HG03103 (cell line): ENCODE results near the gene PPP1R7.

Experiments
- ATAC-seq: cut with Tn5 transposase; IDR thresholded peaks from one replicate; pipeline ENCODE4 v1.9.1; 2021; ENCODE audit warnings: low read depth; ENCODE audit not compliant: unreplicated experiment

PPP1R7 gene

DNA sequence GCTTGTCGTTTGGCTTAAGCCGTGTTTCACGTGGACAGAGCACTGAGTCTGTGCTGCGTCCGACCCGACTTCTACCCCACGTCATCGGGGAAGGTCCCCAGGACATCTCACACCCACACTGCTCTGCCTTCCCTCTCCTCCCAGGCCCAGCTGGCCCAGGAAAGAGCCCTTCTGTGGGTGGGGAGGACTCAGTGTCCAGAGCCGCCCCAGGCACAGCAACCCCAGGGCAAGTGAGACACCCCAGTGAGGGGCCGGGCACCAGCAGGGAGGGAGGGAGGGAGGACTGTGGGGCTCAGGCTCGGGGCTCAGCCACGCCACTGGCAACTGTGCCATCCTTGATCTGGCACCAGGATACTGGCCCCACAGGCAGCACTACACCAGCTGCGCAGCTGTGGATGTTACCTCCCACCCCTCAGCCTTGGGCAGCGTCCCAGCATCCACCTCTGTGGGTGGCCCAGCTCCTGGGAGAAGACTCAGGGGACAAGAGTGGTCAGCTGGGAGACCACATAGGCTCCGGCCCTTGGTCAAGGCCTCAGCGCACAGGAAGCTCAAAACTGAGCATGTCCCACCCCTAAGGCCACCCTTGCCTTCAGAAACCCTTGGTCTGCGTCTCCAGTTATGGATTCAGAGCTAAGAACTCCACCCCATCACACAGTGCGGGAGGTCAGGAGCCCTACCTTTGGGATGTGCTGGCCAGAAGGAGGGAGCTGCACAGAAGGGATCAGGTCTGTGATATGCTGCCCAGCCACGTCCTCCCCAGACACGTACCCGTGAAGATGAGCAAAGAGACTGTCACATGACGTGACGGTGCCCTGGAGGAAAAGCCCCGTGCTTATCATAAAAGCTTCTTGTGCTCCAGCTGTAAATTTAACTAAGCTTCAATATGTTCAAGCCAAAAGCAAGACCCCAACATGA lies 12.7 kb upstream of the PPP1R7 start:
- no peak for ATAC-seq

DNA sequence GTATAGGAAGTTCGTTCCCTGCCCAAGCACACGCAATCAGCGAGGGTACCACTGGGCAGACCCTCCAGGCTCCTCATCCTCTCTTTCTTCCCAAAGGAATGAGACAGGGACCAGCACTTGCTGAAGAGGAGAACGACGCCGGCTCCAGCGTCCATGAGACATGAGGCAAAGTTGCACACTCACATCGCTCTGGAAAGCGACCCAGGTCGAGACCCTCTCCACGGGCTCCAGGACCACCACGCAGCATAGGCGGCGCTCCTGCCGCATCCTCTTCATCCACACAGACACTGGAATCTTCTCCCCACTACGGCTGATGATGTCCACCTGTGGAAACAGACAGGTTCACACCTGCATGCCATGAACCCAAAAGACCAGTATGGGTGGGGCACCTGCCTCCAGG lies 11.8 kb upstream of the PPP1R7 start:
- ATAC-seq: no peak

DNA sequence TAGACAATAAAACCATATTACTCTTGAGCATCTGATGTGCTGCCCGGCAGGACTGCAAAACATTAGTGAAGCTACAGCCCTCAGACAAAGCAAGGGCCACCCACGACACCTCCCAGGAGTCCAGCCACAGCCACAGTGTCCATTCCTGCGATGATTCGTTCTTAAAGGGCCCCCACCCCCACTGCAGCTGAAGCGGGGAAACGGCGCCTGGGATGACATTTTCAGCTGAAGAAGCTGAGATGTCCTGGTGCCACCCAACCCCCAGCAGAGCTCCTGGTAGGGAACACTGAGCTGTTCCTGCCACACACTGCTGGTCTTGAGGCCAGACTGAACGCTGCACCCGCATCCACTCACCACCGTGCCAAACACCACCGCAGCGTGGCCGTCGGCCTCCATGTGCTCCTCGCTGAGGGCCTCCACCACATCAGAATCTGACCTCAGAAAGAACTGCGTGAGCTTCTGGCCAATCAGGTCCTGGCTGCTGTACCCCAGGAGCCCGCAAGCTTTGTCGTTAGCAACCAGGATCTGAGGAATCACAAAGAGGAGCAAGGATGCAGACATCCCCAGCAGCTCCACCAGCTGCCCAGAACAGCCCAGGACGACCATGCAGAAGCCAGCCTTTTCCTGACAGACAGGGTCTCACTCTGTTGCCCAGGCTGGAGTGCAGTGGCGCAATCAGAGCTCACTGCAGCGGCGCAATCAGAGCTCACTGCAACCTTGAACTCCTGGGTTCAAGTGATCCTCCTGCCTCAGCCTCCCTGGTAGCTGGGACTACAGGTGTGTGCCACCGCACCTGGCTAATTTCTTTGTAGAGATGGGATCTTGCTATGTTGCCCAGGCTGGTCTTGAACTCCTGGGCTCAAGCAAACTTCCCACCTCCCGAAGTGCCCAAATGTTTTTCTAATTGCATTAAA lies 10.5 kb upstream of the PPP1R7 start:
- ATAC-seq: no peak

DNA sequence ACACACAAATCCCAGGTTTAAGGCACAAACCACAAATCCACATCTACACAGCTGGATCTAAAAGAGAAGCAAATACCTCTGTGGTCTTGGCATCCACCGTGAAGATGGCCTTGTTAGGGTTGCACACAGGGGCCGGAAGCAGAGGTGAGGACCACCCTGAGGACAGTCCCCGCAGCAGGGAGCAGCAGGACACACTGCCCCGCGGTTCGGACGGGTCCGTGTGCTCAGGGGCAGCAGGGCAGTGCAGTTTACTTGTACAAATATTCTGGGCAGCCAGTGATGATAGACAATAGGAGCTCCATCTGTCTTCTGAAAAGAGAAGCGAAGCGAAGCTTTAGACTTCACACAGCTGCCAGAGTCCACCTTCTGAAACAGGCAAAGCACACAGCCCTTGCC lies 9.8 kb upstream of the PPP1R7 start:
- ATAC-seq: no peak

DNA sequence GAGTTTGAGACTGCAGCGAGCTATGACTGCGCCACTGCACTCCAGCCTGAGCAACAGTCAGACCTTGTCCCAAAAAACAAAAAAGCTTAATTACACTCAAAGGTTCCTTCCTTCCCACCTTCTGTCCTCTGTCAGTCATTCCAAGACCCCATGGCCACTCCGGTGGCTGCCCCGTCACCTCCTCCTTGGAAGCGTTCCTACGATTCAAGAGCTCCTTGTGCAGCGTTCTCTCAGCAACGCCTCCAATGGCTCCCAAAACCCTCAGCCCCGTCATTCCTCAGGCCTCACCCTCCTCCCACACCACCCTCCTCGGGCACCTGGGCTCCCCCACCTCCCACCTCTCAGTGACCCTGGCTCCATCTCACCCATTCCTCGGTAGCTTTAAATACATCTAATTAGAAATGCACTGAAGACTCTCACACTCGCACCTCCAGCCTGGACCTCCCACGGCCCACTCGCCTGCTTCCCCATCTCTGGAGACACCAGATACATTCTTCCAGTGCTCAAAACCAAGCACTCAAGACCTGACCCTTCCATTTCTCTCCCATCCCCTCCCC lies 9.0 kb upstream of the PPP1R7 start:
- no peak for ATAC-seq

DNA sequence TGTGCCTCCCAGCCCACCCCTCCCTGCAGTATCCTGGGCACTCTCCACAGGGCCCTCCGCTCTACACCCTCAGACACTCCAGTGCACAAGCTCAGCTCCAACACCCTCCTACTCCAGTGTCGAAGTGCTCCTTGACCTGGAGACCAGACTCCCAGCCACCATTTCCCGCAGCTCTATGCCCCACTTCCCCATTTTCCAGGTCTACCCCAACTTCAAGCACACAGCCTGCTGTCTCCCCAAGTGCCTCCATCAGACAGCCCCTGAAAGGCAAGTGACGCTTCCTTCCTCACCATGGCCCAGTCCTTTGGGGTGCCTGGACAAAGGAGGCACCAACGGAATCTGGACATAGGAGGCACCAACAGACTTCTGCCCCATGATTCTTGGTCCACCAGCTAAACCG lies 8.2 kb upstream of the PPP1R7 start:
- ATAC-seq: no peak

DNA sequence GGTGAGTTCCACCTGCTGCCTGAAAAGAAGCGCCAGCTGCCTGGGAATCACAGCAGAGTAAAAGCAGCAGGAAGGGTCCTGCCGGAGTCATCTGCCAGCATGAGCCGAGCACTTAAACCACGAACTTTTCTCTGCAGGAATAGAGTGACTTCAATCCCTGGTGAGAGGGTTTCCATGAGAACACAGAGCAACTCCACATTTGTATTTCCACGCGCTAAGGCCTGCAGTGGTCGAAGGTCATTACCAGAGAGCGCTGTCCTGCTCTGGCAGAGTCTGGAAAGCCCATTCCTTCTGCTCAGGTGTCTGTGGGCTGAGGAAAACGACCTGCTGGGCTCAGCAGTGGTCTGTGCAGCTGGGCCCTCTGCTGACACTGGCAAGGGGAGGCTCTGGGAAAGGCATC lies 7.7 kb upstream of the PPP1R7 start:
- ATAC-seq: no peak

DNA sequence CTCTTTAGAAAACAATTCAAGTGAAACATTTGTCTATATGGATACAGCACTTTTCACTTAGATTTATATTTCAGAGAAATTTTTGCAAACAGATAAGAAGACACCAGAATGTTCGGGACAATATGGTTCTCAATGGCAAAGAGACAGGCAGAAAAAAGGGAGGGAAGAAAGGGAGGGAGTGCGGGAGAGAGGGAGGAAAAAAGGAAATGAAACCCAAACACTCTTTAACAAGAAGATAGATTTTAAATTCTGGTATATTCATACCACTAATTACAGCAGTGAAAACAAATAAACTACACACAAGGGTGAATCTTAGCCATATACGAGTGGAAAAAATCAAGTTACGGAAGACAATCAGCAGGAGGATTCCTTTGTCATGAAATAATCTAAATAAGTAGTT lies 4.0 kb upstream of the PPP1R7 start:
- ATAC-seq: no peak

DNA sequence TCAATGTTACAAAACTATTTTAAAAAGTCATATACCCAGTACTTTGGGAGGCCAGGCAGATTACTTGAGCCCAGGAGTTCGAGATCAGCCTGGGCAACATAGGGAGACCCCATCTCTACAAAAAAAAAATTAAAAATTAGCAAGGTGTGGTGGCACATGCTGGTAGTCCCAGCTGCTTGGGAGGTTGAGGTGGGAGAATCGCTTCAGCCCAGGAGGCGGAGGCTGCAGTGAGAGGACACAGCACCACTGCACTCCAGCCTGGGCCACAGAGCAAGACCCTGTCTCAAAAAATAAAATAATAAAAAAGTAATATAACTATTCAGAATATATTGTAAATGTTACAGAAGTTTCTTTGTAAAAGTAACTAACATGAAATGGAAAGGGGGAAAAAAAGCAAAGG lies 2.9 kb upstream of the PPP1R7 start:
- ATAC-seq: no peak

DNA sequence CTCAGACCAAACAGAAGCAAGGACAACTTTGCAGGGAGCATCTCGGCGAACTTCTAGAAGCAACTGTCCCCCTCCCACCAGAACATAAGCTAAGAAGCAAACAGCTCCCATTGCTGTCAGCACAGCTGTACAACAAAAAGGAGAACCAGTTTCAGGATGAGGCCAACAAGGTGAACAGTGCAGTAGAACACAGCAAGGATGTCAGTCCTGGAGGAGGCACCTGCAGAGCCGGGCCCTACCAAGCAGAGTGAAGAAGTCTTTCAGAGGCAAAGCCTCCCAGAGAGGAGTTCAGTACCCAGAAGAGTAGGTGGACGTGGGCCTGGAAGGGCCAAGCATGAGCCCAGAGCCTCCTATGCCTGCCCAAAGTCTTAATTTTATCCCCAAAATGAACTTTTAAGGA lies 2.0 kb upstream of the PPP1R7 start:
- no peak for ATAC-seq

DNA sequence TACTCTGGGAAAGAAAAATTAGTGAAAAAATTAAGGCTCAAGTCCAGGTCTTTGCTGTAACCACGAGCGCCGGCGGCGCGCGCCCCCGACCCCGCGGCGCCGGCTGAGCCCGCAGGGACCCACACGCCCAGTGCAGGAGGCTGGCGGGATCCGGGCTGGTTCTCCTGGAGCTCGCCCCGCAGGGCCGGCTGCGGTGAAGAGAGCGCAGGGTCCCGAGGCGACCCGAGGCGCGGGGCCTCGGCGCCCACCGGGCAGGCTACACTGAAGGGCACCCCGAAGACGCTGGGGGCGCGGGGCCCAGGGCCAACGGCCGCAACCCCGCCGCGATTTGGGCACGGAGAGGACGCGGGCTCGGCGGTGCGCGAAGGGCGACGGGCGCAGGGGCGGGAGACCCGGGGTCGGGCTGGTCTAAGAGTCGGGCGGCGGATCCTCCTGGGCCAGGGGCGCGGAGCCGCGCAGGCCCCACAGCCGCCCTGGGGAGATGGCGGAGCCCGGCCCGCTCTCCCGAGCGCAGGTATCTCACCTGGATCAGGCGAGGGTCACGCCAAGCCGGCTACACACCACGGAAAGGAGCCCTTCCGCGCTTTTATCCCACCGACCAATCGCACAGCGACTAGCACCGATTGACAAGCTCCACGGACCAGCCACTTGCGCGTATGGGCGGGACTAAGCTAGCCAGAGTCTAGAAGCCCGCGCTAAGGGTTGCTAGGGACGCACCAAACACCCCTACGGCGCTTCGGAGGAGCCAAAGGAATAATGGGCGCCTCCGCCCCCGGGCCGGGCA lies 1.2 kb upstream of the PPP1R7 start, which contains the start of gene PASK:
Gene PASK, minus strand, starts transcription at position 582 of the 784 bp plus-strand sequence. CDS start 6,440 bp downstream, outside the sequence.
- peak; percentile 69 for ATAC-seq

DNA sequence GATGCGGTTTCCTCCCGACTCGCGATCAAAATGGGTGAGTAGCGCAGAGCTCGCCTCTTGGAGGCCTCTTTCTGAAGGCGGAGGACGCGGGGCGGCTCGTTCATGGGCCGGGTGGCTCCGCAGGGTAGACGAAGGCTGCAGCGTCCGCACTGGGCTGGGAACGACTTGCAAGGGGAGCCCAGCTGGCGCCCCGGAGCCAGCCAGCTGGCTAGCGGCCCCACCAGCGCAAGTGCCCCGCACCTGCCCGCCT lies 667 bp upstream of the PPP1R7 start:
- peak; percentile 16 for ATAC-seq

DNA sequence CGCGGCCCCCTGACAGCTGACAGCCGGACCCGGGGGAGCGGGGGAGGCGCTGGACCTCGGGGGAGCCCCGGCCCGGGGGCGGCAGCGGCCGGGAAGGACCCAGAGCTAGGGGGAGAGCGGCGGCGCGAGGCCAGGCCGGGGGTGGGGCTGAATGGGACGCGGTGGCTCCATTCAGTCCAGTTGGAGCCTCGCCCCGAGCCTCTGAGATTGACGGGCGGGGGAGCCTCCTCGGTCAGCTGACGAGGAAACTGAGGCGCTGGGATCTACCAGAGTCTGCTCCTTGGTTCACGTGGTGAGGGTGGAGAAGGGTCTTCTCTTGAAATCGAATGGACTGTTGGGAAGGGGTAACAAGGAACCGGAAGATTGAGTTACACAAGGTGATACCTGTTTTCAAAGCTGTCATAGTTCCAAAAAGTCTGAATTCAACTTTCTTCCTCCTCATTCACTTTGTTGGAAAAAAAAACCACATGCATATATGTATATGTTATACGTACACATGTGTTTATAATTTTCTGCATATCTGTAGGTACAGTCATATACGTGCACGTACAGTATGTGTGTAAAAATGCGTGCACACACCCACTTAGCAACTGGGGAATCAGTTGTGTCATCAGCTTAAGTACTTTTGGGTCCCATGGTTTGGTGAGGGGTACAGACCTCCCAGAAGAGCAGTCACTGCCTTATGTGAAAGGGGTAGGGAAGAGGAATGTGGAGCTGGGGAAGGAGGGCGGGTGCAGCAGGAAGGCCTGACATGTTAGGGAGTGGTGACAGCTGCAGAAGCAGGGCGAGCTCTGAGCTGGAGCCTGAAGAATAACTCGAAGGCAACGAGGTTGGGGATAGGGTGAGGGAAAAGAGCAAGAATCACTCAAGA lies 628 bp downstream of the PPP1R7 start:
- no peak for ATAC-seq

DNA sequence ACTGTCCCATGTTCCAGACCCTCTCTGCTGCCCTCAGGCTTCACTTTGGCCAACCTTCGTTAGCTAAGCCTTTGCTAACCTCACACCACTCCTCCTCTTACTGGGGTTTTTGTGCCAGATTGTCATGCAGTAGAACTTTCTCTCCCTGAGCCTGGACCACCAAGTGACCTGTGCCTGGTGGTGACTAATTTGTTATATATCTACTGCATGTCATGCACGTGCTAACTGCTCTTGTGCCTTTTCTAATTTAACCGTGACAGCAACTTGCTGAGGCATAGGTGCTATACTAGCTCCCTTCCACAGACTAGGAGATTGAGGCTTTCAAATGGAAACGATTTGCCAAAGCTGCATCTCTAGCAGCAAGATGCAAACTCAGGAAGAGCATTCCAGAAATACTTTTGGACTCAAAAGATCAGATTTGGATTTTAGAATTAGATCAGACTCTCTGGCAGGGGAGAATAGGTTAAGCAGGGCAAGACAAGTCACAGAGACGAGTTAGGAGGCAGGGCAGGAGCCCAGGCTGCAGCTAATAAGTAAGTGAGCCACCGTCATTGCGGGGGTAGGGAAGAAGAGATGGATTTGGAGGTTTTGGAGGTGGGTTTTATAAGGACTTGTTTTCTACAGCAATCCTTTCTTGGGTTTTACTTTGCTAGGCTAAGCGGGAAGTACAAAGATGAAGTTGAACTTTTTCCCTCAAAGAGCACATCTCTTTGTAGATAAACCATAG lies 1.8 kb downstream of the PPP1R7 start:
- no peak for ATAC-seq

DNA sequence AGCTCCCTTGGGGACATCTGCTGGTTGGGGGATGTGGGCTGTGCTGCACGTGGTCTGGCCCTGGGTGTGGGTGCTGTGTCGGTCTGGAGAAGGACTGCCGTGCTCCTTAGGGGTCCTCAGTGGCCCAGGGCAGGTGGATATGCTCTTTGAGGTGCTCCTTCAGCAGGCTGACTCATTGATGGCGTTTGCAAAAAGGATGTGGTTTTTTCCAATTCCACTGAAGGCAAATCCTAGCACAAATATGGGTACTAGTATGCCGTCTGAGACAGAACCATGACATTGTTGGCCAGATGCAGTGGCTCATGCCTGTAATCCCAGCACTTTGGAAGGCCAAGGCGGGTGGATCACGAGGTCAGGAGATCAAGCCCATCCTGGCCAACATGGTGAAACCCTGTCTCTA lies 3.3 kb downstream of the PPP1R7 start:
- no peak for ATAC-seq

DNA sequence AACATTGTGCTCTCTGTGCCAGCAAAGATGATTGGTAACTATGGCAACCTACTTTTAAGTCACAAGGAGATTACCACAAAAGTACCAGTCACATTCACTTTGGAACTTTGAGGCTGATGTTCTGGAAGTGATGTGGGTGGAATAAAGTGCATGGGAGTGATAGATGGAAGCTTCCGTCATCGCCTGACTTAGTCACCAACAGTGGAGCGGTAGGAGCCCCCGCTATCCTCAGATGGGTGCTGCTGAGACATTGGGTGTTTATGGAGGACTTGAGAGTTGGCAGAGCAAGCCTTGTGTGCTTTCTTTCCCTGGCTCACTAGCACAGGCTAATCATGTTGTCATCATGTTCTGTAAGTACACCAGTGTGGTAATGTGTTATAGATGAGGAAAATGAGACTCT lies 4.6 kb downstream of the PPP1R7 start:
- ATAC-seq: no peak

DNA sequence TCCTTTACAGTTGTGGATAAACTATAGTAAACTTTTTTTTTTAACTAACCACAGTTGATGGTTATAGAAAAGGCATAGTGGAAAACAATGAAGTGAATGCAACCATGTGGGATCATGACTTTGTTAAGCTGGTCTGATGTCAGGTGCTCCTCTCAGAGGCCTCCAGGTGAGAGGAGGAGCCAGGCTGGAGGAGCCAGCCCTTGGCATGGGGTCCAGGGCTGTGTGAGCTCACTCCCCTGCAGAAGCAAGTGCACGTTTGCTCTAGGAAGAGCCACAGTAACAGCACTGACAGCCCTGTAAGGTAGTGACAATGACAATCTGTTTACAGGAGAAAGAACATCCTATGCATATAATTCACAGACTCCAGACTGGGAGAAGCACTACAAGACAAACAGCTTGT lies 5.7 kb downstream of the PPP1R7 start:
- no peak for ATAC-seq

DNA sequence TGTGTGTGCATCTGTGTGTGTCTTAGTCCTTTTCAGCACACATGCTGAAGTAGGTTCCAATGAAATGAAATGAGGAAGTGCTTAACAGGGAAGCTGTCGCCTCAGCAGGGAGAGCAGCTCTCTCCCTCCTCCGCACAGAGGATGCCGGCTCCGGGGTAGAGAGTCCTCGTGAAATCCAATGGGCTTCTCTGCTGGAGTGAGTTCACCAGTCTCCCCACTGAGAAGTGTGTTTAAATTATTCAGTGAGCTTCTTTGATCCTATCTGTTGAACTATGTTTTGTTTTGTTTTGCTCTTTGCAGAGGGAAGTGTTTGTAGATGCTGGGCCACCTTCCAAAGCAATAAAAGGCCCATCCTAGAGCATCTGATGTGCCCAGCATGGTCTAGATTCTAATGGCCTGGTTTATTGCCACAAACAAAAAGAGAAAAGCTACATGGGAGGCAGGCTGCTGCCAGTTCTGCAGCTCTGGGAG lies 6.7 kb downstream of the PPP1R7 start:
- no peak for ATAC-seq
